ENCODE measurements around the gene FUCA1. TPM values are rescaled to one million over a fixed set of nuclear protein-coding genes. Genes with fewer than 3 reads are reported as not detected.
A peak's percentile ranks its signal among the peaks of the same experiment; 100 is the strongest.

The FUCA1 gene
- total and polyA plus RNA-seq, 2 of the 8 experiments (the other 6 are each of a cell fraction or from before 2014, with no cell fraction given), result 5.9 to 6.4 TPM

DNA sequence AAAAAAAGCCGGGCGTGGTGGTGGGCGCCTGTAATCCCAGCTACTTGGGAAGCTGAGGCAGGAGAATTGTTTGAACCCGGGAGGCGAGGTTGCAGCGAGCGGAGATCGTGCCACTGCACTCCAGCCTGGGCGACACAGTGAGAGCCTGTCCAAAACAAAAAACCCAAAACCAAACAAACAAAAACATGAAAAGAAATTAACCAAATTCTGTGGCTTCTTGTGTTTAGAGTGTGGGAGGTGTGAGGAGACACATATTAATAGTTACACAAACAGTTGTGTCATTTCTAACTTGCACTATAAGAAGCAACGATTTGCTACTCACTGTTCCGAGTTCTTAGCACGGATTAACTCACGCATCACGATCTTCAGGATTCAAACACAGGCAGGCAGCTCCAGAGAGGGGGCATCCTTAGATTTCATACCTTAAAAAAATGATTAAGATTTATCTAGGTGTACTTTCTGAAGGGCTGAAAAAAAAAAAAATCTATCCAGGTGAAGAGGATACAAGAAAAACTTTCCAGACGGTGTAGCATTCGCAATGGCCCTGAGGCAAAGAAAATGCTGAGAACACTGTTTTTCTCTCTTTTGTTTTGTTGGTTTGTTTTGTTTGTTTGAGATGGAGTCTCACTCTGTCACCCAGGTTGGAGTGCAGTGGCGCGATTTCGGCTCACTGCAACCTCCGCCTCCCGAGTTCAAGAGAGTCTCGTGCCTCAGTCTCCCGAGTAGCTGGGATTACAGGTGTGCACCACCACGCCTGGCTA, 42.1 kb downstream of the FUCA1 start:
- CTCF ChIA-PET (ENCODE audit: partially characterized antibody), result interaction anchor here (0.6 to 8.5 kb wide), 7 partner anchors 15 to 1784 kb away, joined by 3 to 99 read pairs (median 3); no protein-coding TSS in a partner anchor

More for the DNA sequence above, 42.1 kb downstream of the FUCA1 start:
- no peak overlapping the region for H4K91ac ChIP-seq (replicated peaks; ENCODE audit: insufficient read length, low read length)
- TF ChIP-seq, protein P1, sequence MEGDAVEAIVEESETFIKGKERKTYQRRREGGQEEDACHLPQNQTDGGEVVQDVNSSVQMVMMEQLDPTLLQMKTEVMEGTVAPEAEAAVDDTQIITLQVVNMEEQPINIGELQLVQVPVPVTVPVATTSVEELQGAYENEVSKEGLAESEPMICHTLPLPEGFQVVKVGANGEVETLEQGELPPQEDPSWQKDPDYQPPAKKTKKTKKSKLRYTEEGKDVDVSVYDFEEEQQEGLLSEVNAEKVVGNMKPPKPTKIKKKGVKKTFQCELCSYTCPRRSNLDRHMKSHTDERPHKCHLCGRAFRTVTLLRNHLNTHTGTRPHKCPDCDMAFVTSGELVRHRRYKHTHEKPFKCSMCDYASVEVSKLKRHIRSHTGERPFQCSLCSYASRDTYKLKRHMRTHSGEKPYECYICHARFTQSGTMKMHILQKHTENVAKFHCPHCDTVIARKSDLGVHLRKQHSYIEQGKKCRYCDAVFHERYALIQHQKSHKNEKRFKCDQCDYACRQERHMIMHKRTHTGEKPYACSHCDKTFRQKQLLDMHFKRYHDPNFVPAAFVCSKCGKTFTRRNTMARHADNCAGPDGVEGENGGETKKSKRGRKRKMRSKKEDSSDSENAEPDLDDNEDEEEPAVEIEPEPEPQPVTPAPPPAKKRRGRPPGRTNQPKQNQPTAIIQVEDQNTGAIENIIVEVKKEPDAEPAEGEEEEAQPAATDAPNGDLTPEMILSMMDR (IDR thresholded peaks at IDR 0.05; ENCODE audit: control extremely low read depth in 1 of 3, insufficient read depth in 1 of 3, low read depth in 1 of 3, low read length in 3 of 3), result no peak
- TF ChIP-seq SAP30 (IDR thresholded peaks at IDR 0.05; ENCODE audit: insufficient read depth, insufficient replicate concordance, low read length) (no peak), SP2 (IDR thresholded peaks at IDR 0.05; ENCODE audit: low read length) (no peak), CHD2 (IDR thresholded peaks at IDR 0.05; ENCODE audit: low read length) (no peak)
- TF ChIP-seq, protein P2, sequence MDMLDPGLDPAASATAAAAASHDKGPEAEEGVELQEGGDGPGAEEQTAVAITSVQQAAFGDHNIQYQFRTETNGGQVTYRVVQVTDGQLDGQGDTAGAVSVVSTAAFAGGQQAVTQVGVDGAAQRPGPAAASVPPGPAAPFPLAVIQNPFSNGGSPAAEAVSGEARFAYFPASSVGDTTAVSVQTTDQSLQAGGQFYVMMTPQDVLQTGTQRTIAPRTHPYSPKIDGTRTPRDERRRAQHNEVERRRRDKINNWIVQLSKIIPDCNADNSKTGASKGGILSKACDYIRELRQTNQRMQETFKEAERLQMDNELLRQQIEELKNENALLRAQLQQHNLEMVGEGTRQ (IDR thresholded peaks at IDR 0.05; ENCODE audit: low read length), result no peak
- TF ChIP-seq, protein P3, sequence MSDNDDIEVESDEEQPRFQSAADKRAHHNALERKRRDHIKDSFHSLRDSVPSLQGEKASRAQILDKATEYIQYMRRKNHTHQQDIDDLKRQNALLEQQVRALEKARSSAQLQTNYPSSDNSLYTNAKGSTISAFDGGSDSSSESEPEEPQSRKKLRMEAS (IDR thresholded peaks at IDR 0.05), result no peak
- H3K23me2 ChIP-seq (ENCODE audit: low read depth, low read length), result peaks cover 4% of the 10 kb centered on the region
- H4K20me1 ChIP-seq (replicated peaks in 1 of 2; ENCODE audit: control insufficient read depth in 1 of 2, insufficient read depth in 2 of 2, low read length in 2 of 2), result no peaks in the 10 kb centered on the region
- no peak overlapping the region for H2BK120ac ChIP-seq (replicated peaks; ENCODE audit: low read depth, low read length)
- H3K4ac ChIP-seq (replicated peaks; ENCODE audit: insufficient read length, low read depth, low read length), result no peak overlapping the region
- no peak overlapping the region for H3K14ac ChIP-seq (ENCODE audit: insufficient read length)
- H3K79me2 ChIP-seq (ENCODE audit: control insufficient read depth in 1 of 2, insufficient read depth in 2 of 2, low read length in 2 of 2), result peaks cover 0 to 3% of the 10 kb centered on the region in 2 experiments; a peak in 1 of 4 replicates
- H3K9me3 ChIP-seq (ENCODE audit: insufficient read depth in 2 of 2, low read depth in 1 of 2, low read length in 1 of 2), result no peaks in the 10 kb centered on the region
- WGBS, 2 experiments (ENCODE audit: extremely low coverage in 1 of 2, insufficient coverage in 1 of 2, insufficient read length in 1 of 2, insufficient replicate concordance in 2 of 2, low coverage in 1 of 2, low lambda C conversion rate in 2 of 2, missing lambda C conversion rate in 1 of 2), result 76% methylated on average over 21 of the region's 24 CpGs; no CpG with 5 or more reads in 1 of the 2 experiments
- no peaks in the 10 kb centered on the region for H3K36me3 ChIP-seq (ENCODE audit: control insufficient read depth in 2 of 4, insufficient read depth in 4 of 4, low read length in 3 of 4)
- 0 out of 2 replicates have a peak overlapping the region, but pooled peaks have one; percentile 44 for H2BK5ac ChIP-seq (ENCODE audit: low read depth, low read length)
- H2AFZ ChIP-seq (ENCODE audit: low read length), result no peak overlapping the region
- H3K27ac ChIP-seq (ENCODE audit: low read depth, low read length), result no peak overlapping the region
- no peak overlapping the region for H2BK20ac ChIP-seq (ENCODE audit: low read length)
- no peak for FAIRE-seq
- POLR2A ChIA-PET (ENCODE audit: partially characterized antibody), result interaction anchor here (0.7 to 4.2 kb wide), 11 partner anchors 10 to 85 kb away, joined by 3 to 28 read pairs (median 4); partner anchors contain the start of genes GALE and PITHD1
- peak overlapping the region; percentile 90 to 96 (median 94); a peak in 6 of 8 replicates for H3K4me3 ChIP-seq (ENCODE audit: extremely low read depth in 1 of 4, insufficient read depth in 2 of 4, low read depth in 3 of 4, low read length in 4 of 4)
- 0 out of 2 replicates have a peak, but pooled peaks cover 3% of the 10 kb centered on the region for H3K79me1 ChIP-seq (ENCODE audit: low read depth, low read length)
- H3K23ac ChIP-seq (ENCODE audit: insufficient read length), result no peak overlapping the region
- DNase-seq (ENCODE audit: low read depth in 1 of 2, low spot score in 2 of 2), result no peak
- peak overlapping the region in 1 of 2 experiments; percentile 88; a peak in 1 of 4 replicates for H3K4me2 ChIP-seq (ENCODE audit: insufficient read depth in 1 of 2, low read depth in 2 of 2, low read length in 2 of 2)
- no peak overlapping the region for H4K8ac ChIP-seq (ENCODE audit: extremely low read depth, insufficient read depth, low read length)
- H2AK5ac ChIP-seq (ENCODE audit: low read depth, low read length), result no peak overlapping the region
- no peak overlapping the region for H3K56ac ChIP-seq (replicated peaks; ENCODE audit: insufficient read length, low read depth, low read length)
- no peak overlapping the region for H2BK12ac ChIP-seq (ENCODE audit: low read depth, low read length)
- H3K4me1 ChIP-seq (replicated peaks in 1 of 4; ENCODE audit: control insufficient read depth in 3 of 4, insufficient read depth in 4 of 4, low read length in 3 of 4), result peaks cover 0 to 6% (median 1%) of the 10 kb centered on the region in 4 experiments; a peak in 2 of 7 replicates
- no peak overlapping the region for H4K5ac ChIP-seq (ENCODE audit: insufficient read length, low read depth, low read length)
- no peak overlapping the region for H3K18ac ChIP-seq (ENCODE audit: extremely low read depth, low read length)
- no peaks in the 10 kb centered on the region for H3K27me3 ChIP-seq (replicated peaks in 1 of 4; ENCODE audit: control insufficient read depth in 3 of 4, extremely low read depth in 1 of 4, insufficient read depth in 3 of 4, low read length in 3 of 4)
- H3K9ac ChIP-seq (replicated peaks in 1 of 4; ENCODE audit: extremely low read depth in 1 of 4, low read depth in 3 of 4, low read length in 3 of 4), result no peak overlapping the region
- no peak overlapping the region for H2BK15ac ChIP-seq (ENCODE audit: low read length)

Measured in H1 (cell line).